Umbilical cord (tissue), 2 donors: Measurements from ENCODE around the gene SLC25A30. TPM values are rescaled to one million over a fixed set of nuclear protein-coding genes. Genes with fewer than 3 reads are reported as not detected.
"Not testable (repeated sequence)": the region's sequence is repeated elsewhere in the genome, so short reads cannot be mapped to it uniquely, and the experiment has no call there.

Experiments
- DNase-seq: peaks from one replicate; pipeline ENCODE4 v3.0.0-alpha.2; 2015; ENCODE audit warnings: low spot score
- total RNA-seq: library from RNA; depleted of rRNA; stranded (reverse); fragments of >200 nt; gene quantifications from one replicate; pipeline ENCODE4 v1.2.3, GENCODE V29; 2014; ENCODE audit warnings: low replicate concordance; ENCODE audit not compliant: insufficient read depth

The SLC25A30 gene
- total RNA-seq, 1 donor from 2014 or later = 11.3 TPM

DNA sequence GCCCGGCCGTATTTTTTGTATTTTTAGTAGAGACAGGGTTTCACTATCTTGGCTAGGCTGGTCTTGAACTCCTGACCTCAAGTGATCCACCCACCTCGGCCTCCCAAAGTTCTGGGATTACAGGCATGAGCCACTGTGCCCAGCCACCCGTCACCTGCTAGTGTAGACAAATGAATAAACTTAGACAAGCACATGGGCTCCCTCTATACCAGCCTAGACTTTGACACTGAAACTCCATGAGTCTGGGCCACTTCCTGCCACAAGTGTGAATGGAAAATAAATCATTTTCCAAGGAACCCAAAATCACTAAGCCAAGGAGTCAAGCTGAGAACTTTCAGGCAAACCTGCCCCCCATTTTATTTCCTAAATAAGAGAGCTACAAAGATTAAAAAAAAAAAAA is 50.2 kb downstream of the SLC25A30 start:
- no peak for DNase-seq

DNA sequence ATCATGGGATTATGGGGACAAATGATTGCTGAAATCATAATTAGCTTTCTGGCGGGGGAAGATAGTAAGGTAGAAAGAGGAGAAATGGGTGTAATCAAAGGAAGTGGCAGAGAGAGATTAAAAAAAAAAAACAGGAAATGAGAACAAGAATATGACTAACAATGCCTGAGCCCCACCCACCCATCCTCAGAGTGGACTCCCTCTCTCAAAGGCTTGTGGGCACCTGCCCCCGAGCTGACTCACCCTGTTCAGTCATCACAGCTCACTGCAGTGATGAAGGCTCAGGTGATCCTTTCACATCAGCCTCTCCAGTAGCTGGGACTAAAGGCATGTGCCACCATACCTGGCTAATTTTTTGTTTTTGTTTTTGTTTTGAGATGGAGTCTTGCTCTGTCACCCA is 50.8 kb downstream of the SLC25A30 start:
- peak; percentile 47 for DNase-seq

DNA sequence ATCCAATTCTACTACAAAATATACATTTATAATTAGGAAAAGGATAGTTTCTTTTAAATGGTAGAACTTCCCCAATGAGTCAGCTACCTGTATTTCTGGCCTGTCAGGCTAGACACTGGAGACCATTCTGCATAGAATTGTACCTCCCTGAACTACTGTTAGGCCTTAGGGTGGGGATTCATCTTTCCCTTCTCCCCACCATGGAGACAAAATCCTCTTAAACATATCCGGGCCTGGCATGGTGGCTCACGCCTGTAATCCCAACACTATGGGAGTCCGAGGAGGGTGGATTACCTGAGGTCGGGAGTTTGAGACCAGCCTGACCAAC is 52.7 kb downstream of the SLC25A30 start:
- DNase-seq = no peak

GRCh38 chr13:45364876-45365557 is 53.2 kb downstream of the SLC25A30 start:
- no peak for DNase-seq

DNA sequence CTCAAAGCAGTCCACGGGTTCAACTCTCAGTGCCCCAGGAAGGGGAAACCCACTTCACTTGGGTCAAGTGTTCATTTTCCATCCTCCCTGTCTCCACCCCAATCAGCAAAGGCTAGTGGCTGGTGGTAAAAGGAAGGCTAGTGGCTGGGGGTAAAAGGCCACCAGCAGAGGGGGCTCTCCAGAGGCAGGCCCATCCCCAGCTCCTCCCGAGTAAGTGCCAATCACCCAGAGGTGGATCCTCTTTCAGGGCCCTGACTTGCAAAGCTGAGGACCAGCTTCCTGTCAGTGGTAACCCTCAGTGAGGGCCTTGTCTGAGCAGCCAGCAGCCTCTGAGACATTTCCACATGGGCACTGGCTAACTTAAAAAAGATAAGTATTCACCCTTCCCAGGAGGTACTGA is 55.2 kb downstream of the SLC25A30 start:
- DNase-seq = no peak

- no peak for DNase-seq
Observed at GRCh38 chr13:45361596-45362206, 56.5 kb downstream of the SLC25A30 start.

- DNase-seq = no peak
Observed at GRCh38 chr13:45356966-45357672, 61.1 kb downstream of the SLC25A30 start.

GRCh38 chr13:45353895-45354294 is 64.3 kb downstream of the SLC25A30 start:
- no peak for DNase-seq

DNA sequence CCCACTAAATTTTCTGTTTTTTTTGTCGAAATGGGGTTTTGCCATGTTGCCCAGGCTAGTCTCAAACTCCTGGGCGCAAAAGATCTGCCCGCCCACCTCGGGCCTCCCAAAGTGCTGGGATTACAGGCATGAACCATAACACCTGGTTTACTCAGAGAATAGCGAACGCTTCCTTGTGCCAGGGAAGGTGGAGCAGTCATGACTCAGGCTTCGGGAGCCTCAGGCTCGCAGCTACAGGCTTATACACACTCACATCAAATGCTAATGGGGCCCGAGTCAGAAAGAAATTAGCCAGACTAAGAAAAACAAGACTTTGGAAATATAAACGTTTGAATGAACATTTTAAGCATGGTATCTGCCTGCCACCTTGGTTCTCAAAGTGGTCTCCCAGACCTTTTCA is 66.1 kb downstream of the SLC25A30 start:
- DNase-seq = no peak

GRCh38 chr13:45350152-45350551 is 68.0 kb downstream of the SLC25A30 start:
- DNase-seq = no peak

- no peak for DNase-seq
Observed at GRCh38 chr13:45349438-45349837, 68.7 kb downstream of the SLC25A30 start.

DNA sequence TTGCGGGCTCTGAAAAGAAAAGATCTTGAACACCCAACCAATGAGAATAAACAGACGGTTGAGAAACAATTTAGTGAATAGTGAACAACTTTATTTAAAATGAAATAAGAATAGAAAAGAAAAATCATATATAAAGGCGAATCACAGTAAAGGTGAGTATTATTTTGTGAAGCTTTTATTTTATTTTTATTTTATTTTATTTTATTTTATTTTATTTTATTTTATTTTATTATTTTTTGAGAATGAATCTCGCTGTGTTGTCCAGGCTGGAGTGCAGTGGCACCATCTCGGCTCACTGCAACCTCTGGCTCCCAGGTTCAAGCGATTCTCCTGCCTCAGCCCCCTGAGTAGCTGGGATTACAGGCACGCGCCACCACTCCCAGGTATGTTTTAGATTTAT is 74.1 kb downstream of the SLC25A30 start:
- DNase-seq = not testable (repeated sequence)

Other genes with a start within 250 kb of the SLC25A30 start
- gene KCTD4, start 217.3 kb downstream of the SLC25A30 start, total RNA-seq = 4.6 TPM
- 6,277 TPM for gene TPT1, start 77.2 kb downstream of the SLC25A30 start, total RNA-seq
- 40.4 TPM for gene COG3, start 46.6 kb upstream of the SLC25A30 start, total RNA-seq
- gene ERICH6B, start 197.4 kb upstream of the SLC25A30 start, total RNA-seq = not detected